Esophagus squamous epithelium (tissue), 5 donors: ENCODE results near the gene GPC6. TPM values are rescaled to one million over a fixed set of nuclear protein-coding genes. Genes with fewer than 3 reads are reported as not detected.

Experiments
- DNase-seq: peaks from one replicate; lab custom pipeline; 2025; lab: John Stamatoyannopoulos, UW
- H3K27ac ChIP-seq, 4 donors: fragments of 200-600 bp; sonication (generic); one replicate each; pipeline ENCODE4 v1.5.1; 2016 to 2019; ENCODE audit warnings: mild to moderate bottlenecking in 1 of 4
- H3K27me3 ChIP-seq, 4 donors: fragments of 200-600 bp; sonication (generic); 1 replicate in 3 of 4; 2 replicates in 1 of 4; pipeline versions ENCODE4 v1.5.1 to v1.6.0; 2017 to 2021; ENCODE audit warnings: antibody characterized with exemption in 1 of 4
- H3K36me3 ChIP-seq, 3 donors: fragments of 200-600 bp; sonication (generic); one replicate each; pipeline ENCODE4 v1.5.1; 2016 to 2019
- H3K4me1 ChIP-seq, 3 donors: fragments of 200-600 bp; sonication (generic); one replicate each; pipeline ENCODE4 v1.5.1; 2017 to 2019
- H3K4me3 ChIP-seq, 4 donors: fragments of 200-600 bp; sonication (generic); 1 replicate in 3 of 4; 2 replicates in 1 of 4; pipeline ENCODE4 v1.5.1; 2016 to 2019; ENCODE audit warnings: mild to moderate bottlenecking in 2 of 4, moderate library complexity in 1 of 4
- H3K9me3 ChIP-seq, 3 donors: fragments of 200-600 bp; sonication (generic); one replicate each; pipeline ENCODE4 v1.5.1; 2016 to 2019
- CTCF ChIP-seq, 6 experiments: fragments of 450-650 bp in 4 of 6; fragments of 200-600 bp in 2 of 6; sonication (generic) in 2 of 6; IDR thresholded peaks; one replicate each; pipeline ENCODE4 v1.5.1; 2016 to 2019; ENCODE audit warnings: antibody characterized with exemption in 6 of 6, mild to moderate bottlenecking in 4 of 6, moderate library complexity in 4 of 6
- POLR2A ChIP-seq, 4 donors: fragments of 450-650 bp; IDR thresholded peaks; one replicate each; pipeline ENCODE4 v1.6.1; 2017; ENCODE audit warnings: antibody characterized with exemption in 4 of 4, mild to moderate bottlenecking in 4 of 4, moderate library complexity in 3 of 4
- WGBS, 2 donors: methylation state at CpG; one replicate each; pipeline ENCODE4 v1.1.5; 2018; 5-methylcytosine and 5-hydroxymethylcytosine counted together
- intact Hi-C: fragments of 100-400 bp; cut with DNase I; formaldehyde crosslinking; loops from one replicate; pipeline ENCODE4 v1.15.0; 2022
- total RNA-seq, 4 donors: library from RNA; depleted of rRNA; stranded (reverse); fragments of >200 nt; gene quantifications; one replicate each; pipeline ENCODE4 v1.1.0, GENCODE V29; 2016
- donor health status: DM: yes; HTN: yes; CAD: no.

The GPC6 gene
- total RNA-seq, 4 donors from 2014 or later, result 0.57 to 8.6 (median 2.6) TPM

DNA sequence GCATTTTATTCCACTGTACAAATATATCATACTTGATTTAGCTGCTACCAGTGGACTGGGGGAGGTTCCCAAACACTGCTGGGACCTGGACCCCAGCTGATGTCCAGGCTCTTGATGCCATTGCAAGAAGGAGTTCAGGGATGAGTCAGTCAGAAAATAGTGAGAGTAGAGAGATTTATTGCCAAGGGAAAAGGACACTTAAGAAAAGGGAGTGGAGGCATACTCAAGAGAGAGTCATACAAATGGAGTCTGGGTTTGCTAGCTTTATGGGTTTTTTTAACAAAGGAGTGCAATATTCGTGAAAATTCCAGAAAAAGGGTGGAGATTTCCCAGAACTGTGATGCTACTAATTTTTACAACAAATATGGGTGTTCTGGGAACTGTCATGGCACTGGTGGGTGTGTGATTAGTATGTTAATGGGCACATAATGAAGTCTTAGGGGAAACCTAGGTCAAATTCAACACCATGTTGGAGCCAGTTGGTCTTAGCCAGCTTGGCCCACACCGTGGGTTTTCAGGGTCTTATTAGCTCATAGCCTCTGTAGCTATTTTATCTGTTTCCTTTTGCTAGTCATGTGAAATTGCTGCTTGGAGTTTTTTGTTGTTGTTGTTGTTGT, 36.2 kb downstream of the GPC6 start:
- H3K4me3 ChIP-seq, result no peak overlapping the region
- no peaks in the 10 kb centered on the region for H3K4me1 ChIP-seq
- TF ChIP-seq POLR2A (IDR thresholded peaks at IDR 0.05) (no peak), CTCF (IDR thresholded peaks at IDR 0.05) (no peak)
- H3K36me3 ChIP-seq, result no peaks in the 10 kb centered on the region
- intact Hi-C loops, result no loop called here
- 40 to 53% methylated on average over 2 of the region's 2 CpGs for WGBS, 2 donors
- no peak overlapping the region for H3K27ac ChIP-seq
- no peaks in the 10 kb centered on the region for H3K27me3 ChIP-seq
- DNase-seq, result no peak
- no peaks in the 10 kb centered on the region for H3K9me3 ChIP-seq

DNA sequence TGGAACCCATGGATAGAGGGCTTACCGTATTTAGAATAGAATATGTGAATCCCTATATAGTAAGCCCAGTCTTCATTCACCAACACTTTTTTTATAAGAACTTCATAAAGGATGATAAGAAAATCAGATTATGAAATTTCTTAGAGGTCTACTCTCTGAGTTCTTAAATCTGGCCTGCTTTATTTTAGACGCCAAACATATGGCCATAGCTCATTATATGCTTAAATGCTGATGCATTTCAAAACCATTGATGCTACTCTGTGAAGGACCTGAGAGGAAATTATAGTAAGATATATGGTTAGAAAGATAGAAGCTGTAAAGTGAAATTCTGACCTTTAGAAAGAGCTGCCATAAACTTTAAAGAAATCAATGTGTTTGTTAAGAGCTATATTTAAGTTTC, 38.3 kb downstream of the GPC6 start:
- Histone ChIP-seq H3K36me3 (no peaks in the 10 kb centered on the region), H3K27me3 (no peaks in the 10 kb centered on the region), H3K27ac (no peak overlapping the region), H3K9me3 (no peaks in the 10 kb centered on the region), H3K4me1 (no peaks in the 10 kb centered on the region), H3K4me3 (no peak overlapping the region)
- 87 to 90% methylated on average over 2 of the region's 2 CpGs for WGBS, 2 donors
- TF ChIP-seq CTCF (IDR thresholded peaks at IDR 0.05) (no peak), POLR2A (IDR thresholded peaks at IDR 0.05) (no peak)
- intact Hi-C loops, result no loop called here
- no peak for DNase-seq

GRCh38 chr13:93265800-93266199, 39.2 kb downstream of the GPC6 start:
- WGBS, 2 donors, result 65 to 85% methylated on average over 4 to 5 of the region's 5 CpGs
- Histone ChIP-seq H3K4me3 (no peak overlapping the region), H3K4me1 (no peaks in the 10 kb centered on the region), H3K9me3 (no peaks in the 10 kb centered on the region), H3K27me3 (no peaks in the 10 kb centered on the region), H3K27ac (no peak overlapping the region), H3K36me3 (no peaks in the 10 kb centered on the region)
- no peak for DNase-seq
- intact Hi-C loops, result no loop called here
- no peak for TF ChIP-seq CTCF (IDR thresholded peaks at IDR 0.05)
- TF ChIP-seq POLR2A (IDR thresholded peaks at IDR 0.05), result no peak

DNA sequence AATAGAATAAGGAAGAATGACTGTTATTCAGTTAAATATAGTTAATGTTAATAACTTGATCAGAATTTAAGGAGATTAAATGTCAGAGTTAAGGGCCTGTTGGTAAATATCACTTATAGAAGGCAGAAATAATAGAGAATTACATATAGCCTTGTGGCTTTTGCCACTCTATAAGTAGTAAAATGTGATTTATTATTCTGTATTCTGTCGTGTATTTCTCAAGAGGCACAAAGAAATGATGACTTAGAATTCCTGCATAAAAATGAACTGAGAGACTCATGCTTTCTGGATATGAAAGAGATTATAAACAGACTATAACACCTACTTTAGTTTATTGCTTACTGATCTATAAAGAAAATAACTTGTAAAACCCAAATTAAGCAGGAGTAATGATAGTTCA, 40.1 kb downstream of the GPC6 start:
- Histone ChIP-seq H3K36me3 (no peaks in the 10 kb centered on the region), H3K9me3 (no peaks in the 10 kb centered on the region), H3K27ac (no peak overlapping the region), H3K27me3 (no peaks in the 10 kb centered on the region), H3K4me1 (no peaks in the 10 kb centered on the region), H3K4me3 (no peak overlapping the region)
- intact Hi-C loops, result no loop called here
- 54 to 68% methylated on average over 1 of the region's 1 CpG for WGBS, 2 donors
- DNase-seq, result no peak
- no peak for TF ChIP-seq POLR2A (IDR thresholded peaks at IDR 0.05)
- TF ChIP-seq CTCF (IDR thresholded peaks at IDR 0.05), result no peak

DNA sequence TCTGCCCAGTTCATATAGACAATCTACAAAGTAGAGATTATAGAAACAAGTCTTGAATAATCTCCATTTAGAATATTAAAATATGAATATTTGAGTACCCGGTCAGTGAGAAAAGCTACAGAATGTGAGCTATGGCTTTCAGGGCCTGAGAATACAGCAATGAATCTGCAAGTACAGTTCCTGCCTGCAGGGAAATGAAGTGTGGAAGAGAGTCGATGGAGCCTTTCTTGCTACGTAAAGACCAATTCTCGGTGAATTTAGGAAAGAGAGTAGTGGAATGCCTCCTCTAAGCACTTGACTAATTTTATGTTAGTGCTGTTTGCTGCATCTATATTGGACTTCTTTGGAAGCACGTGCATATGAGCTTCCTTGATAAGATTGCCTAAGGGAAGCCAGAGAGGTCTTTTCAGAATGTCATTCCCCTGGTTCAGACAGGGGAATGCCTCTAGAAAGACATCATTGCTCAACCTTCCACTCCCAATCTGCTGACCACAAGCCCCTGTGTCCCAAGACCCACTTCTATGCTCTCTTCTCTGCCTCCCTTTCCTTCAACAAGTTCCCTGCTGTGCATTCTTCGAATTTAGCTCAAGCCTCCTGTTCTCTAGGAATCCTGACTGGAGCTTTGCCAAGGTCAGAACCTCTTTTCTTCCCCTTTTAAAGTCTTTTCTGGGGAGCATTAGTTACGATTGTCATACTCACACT, 41.9 kb downstream of the GPC6 start:
- Histone ChIP-seq H3K4me3 (no peak overlapping the region), H3K27ac (no peak overlapping the region), H3K4me1 (no peaks in the 10 kb centered on the region), H3K36me3 (no peaks in the 10 kb centered on the region), H3K9me3 (no peaks in the 10 kb centered on the region), H3K27me3 (no peaks in the 10 kb centered on the region)
- TF ChIP-seq CTCF (IDR thresholded peaks at IDR 0.05) (no peak), POLR2A (IDR thresholded peaks at IDR 0.05) (no peak)
- 77 to 78% methylated on average over 7 of the region's 7 CpGs for WGBS, 2 donors
- DNase-seq, result no peak
- intact Hi-C loops, result no loop called here
